GM12891 (cell line): ENCODE measurements around the gene SNX22.

Experiments
- DNase-seq: peaks from one replicate; pipeline ENCODE4 v3.0.0; 2011; ENCODE audit warnings: low spot score; ENCODE audit not compliant: insufficient read length
- FAIRE-seq: peaks from 2 replicates; lab custom pipeline; 2011; peaks lifted over from hg19 to GRCh38; lab: Jason Lieb, UNC
- PAX5 ChIP-seq: IDR thresholded peaks from 2 replicates; pipeline ENCODE4 v1.6.1; 2011; ENCODE audit warnings: low read length, moderate library complexity, mild to moderate bottlenecking; ENCODE audit not compliant: insufficient read depth, severe bottlenecking
- POLR2A ChIP-seq: IDR thresholded peaks from 2 replicates; pipeline ENCODE4 v1.6.1; 2011; ENCODE audit warnings: low read depth, low read length, control low read depth
- POLR2AphosphoS5 ChIP-seq: IDR thresholded peaks from 2 replicates; pipeline ENCODE4 v1.6.1; 2011; ENCODE audit warnings: low read depth, low read length, control low read depth
- POU2F2 ChIP-seq: IDR thresholded peaks from 2 replicates; pipeline ENCODE4 v1.6.1; 2011; ENCODE audit warnings: low read depth, mild to moderate bottlenecking, control low read depth, low read length, moderate library complexity
- SPI1 ChIP-seq: IDR thresholded peaks from 2 replicates; pipeline ENCODE4 v1.6.1; 2011; ENCODE audit warnings: low read depth, low read length, control low read depth
- TAF1 ChIP-seq: IDR thresholded peaks from 2 replicates; pipeline ENCODE4 v1.6.1; 2011; ENCODE audit warnings: low read depth, low read length, control low read depth

Gene SNX22

DNA sequence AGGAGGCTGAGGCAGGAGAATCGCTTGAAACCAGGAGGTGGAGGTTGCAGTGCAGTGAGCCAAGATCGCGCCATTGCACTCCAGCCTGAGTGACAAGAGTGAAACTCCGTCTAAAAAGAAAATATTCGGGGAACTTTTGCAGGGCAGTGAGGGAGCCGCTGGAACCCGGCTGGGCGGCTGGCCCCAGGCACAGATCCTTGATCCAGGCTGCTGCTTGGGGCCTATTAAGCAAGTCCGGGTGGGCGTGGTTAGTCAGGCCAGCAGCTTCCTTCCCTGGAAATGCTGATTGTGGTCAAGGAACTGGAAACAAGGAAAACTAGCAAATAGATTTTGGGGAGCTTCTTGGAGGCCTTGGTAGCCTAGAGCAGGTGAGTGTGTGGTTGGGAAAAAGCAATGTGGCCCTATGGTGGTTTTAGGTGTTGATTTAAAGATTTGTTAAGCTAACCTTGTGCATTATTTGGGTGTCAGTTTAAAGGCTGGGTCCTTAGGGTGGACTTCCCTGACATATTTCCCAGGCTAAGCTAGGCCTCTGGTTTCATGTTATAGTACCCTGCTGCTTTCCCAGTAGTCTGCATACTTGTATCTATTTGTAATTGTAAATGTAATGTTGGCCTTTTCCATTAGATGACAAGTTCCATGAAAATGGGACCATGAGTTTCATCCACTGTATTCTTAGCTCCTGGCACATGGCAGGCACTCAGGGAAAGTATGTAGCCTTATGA is 17.7 kb upstream of the SNX22 start:
- DNase-seq (no peak), FAIRE-seq (no peak)
- TF ChIP-seq POLR2A (no peak), TAF1 (no peak), SPI1 (no peak), POU2F2 (no peak), PAX5 (no peak), POLR2AphosphoS5 (no peak)

DNA sequence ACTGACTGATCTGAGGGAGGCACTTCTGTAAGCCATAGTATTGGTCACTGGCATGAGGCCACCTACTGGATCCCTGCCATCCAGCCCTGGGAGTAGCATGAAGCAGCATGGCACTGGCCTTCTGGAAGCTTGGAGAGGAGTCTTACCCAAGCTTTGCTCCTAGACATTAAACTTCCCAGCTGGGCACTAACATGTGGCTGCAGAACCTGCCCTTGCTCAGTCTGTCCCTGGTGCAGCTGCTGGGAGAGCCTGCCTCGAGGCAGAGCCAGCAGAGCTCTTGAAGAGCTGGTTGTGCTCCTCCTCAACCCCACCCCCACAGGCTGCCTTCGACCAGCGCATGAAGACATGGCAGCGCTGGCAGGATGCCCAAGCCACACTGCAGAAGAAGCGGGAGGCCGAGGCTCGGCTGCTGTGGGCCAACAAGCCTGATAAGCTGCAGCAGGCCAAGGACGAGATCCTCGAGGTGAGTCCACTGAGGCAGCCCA is 17.1 kb upstream of the SNX22 start:
- FAIRE-seq (no peak), DNase-seq (no peak)
- TF ChIP-seq POLR2AphosphoS5 (no peak), POLR2A (no peak), PAX5 (no peak), TAF1 (no peak), POU2F2 (no peak), SPI1 (no peak)

DNA sequence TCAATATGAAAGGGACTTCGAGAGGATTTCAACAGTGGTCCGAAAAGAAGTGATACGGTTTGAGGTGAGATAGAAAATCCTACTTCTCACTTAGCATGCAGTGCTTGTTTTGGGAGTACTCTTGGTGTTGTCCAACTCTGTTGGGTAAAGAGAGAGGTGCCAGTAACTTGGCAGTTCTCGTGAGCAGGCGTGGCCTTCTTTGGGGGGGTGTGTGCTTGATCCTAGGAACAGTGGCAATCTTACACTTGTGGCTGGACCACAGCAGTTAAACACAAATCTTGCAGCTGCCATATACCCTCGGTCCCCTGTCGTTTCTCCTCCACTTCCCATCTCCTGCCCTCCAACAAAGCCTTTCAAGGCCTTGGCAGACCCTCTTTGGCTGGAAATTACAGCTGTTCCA is 15.2 kb upstream of the SNX22 start:
- no peak for DNase-seq
- FAIRE-seq = no peak
- TF ChIP-seq TAF1 = no peak
- TF ChIP-seq POU2F2 = no peak
- no peak for TF ChIP-seq POLR2A
- TF ChIP-seq POLR2AphosphoS5 = no peak
- no peak for TF ChIP-seq SPI1
- TF ChIP-seq PAX5 = no peak

DNA sequence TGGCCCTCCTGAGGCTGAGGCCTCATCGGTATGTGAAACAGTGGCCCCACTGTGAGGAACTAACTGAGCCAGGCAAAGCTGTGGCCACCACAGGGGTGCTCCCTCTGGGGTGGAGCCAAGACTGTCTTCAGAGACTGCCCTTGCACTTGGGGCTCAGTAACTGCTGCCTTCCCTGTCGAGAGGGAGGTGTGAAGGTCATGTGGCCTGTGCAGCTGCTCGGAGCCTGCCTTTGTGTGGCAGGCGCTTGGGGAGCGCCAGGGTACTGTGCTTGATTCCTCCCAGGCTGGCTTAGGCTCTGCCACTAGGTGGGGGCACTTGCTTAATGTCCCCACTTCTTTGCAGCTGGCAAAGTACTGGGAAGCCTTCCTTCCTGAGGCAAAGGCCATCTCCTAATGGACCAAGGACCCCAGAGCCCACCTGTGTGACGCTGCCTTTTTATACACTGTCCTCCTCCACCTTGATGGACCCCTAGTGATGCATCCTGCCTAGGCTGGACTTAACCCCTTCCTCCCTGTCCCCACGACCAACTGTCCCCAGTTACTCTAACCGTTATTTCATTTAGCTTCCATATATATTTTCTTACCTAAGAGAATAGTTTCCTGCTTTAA is 14.2 kb upstream of the SNX22 start:
- TF ChIP-seq POLR2AphosphoS5 (no peak), PAX5 (no peak), SPI1 (no peak), POU2F2 (no peak), POLR2A (no peak), TAF1 (no peak)
- FAIRE-seq (no peak), DNase-seq (no peak)

DNA sequence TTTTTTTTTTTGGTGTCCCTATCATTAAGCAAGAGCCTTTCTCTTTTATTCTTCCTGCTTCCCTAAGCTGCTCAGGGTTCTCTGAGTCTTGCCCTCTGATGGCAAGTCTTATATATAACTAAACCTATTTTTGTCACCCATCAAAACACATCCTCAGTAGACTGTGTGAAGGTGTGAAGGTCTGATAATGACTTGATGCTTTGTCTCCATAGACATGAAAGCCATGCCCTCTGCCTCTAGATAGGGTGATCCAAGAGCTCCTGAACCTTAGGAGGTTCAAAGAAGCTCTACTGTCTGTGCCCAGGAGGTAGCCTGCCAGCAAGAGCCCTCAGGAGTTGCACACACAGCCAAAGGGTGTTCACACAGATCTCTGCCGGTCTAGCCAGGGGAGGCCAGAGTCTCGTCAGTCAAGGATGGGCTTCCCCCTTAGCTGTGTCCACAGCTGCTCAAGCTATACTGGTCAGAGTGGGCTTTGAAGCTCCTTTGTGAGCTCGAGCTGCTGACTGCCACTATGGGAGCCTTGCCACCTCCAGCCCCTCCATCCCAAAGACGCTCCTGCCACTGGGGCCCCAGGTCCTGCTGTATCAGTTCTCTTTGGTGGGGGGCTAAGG is 13.1 kb upstream of the SNX22 start:
- TF ChIP-seq SPI1 (no peak), PAX5 (no peak), POLR2A (no peak), TAF1 (no peak), POU2F2 (no peak), POLR2AphosphoS5 (no peak)
- DNase-seq = no peak
- no peak for FAIRE-seq

DNA sequence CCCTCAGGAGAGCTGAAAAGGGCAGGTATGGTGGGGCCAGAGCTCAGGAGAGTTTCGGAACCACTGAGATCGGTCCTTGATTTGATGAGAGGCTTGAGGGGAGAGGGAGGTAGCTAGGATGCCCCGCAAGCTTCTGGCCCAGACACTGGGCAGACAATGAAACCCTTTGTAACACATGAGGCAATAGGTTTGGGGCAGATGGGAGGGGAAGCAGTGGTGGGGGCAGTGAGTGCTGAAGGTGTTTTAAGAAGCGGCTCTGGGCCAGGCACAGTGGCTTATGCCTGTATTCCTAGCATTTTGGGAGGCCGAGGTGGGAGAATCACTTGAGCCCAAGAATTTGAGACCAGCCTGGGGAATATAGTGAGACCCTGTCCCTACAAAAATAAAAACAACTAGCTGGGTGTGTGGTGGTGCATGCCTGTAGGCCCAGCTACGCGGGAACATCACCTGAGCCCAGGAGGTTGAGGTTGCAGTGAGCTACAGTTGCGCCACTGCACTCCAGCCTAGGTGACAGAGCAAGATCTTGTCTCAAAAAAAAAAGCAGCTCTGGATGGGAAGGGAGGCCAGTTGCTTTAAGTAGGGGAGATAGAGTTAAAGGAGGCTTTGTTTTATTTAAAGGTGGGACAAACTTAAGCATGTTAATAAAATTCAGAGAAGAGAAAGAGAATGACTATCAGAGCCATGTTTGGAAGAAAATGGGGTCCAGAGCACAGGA is 9.6 kb upstream of the SNX22 start:
- TF ChIP-seq TAF1 (no peak), SPI1 (no peak), POLR2AphosphoS5 (no peak), POLR2A (no peak), PAX5 (no peak), POU2F2 (no peak)
- DNase-seq = no peak
- no peak for FAIRE-seq

DNA sequence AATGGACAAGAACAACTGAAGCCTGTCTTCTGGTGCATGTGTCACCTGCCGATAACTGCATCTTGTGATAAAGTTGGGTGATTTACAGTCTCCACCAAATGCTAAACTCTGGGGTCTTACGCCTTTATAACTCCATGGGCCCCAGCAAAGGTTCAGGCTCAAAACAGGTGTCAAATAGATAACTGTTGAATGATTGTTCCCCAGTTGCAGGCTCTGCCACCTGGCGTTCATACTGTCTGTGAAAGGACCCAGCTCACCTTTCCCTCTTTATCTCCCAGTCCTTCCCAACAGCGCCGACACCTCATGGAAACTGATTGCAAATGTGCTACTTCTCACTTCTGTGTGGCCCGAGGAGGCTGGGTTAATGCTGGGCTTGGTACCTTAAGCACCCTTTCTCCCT is 8.3 kb upstream of the SNX22 start:
- FAIRE-seq (peak; percentile 66), DNase-seq (no peak)
- no peak for TF ChIP-seq POLR2AphosphoS5
- no peak for TF ChIP-seq TAF1
- TF ChIP-seq POLR2A = no peak
- no peak for TF ChIP-seq POU2F2
- no peak for TF ChIP-seq PAX5
- TF ChIP-seq SPI1 = no peak

DNA sequence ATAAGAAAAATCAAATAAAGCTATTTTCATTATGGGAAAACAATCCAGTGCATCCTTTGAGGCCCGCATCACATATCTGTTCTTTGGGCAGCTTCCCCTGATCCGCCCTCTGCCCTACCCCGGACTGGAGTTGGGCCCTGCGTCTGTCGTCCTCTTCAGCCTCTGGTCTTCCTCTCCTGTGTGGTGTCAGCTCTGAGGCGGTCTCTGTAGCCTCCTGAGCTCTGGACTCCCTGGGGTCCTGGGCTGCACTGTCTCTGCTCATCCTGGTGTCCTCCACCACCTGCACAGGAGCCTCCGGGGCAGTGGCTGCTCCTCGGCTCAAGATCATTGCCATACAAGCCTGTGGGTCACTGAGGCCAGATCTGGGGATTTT is 7.4 kb upstream of the SNX22 start:
- FAIRE-seq (no peak), DNase-seq (no peak)
- TF ChIP-seq POU2F2 = no peak
- TF ChIP-seq TAF1 = 0 out of 2 replicates have a peak, but pooled peaks have one; percentile 4

DNA sequence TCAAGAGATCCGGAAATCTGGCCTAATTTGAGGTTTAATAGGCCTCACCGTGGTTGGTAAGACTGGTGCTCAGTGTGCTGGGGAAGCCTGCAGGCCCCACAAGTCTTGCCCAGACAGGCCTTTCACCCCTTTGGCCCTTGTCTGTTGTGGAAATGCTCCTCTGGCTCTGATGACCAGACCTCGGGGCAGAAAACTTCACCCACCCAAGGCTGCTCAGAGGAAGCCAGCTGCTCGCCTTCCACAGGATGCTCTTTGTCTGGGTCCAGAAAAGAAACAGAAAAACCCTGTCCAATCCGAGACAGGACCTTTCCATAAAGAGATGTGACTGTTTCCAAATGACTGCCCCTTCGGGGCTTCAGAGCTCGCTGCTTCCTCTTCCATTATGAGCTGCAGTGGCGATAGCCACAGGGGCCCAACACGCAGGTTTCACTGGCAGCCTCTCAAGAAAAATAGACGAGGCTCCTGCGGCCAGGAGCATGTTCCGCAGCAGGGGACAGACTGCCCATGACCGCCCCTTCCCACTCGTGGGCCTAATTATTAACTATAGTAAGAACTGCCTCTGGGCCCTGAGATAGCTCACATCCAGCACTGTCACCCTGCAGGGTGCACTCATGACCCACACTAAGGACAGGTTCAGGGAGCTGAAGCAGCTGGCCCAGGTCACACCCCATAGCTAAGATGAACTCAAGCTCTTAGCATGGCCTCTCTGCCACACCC is 6.8 kb upstream of the SNX22 start:
- DNase-seq (peak; percentile 66), FAIRE-seq (peak; percentile 88)
- no peak for TF ChIP-seq POLR2AphosphoS5
- TF ChIP-seq POLR2A = peak; percentile 50; the same call in 1 of the 2 replicates
- TF ChIP-seq PAX5 = no peak
- peak; percentile 76 for TF ChIP-seq SPI1
- no peak for TF ChIP-seq POU2F2
- TF ChIP-seq TAF1 = peak; percentile 17; the same call in 1 of the 2 replicates
